Mesenchymal stem cell (in vitro differentiated cells and primary cell): ENCODE results near the gene HPD.
"Not testable (repeated sequence)": the region's sequence is repeated elsewhere in the genome, so short reads cannot be mapped to it uniquely, and the experiment has no call there.

Experiments used
- DNase-seq: peaks from one replicate; pipeline ENCODE4 v3.0.0-alpha.2; 2013
- H2AFZ ChIP-seq: one replicate; pipeline ENCODE4 v1.6.1; 2013; ENCODE audit warnings: low read depth, mild to moderate bottlenecking, control low read depth, inconsistent platforms, low read length, moderate library complexity
- H2AK5ac ChIP-seq: 2 replicates; pipeline ENCODE4 v1.6.1; 2013; ENCODE audit warnings: low read length, moderate library complexity, mild to moderate bottlenecking, inconsistent platforms; ENCODE audit not compliant: severe bottlenecking
- H2BK120ac ChIP-seq: one replicate; pipeline ENCODE4 v1.6.1; 2013; ENCODE audit warnings: low read depth, mild to moderate bottlenecking, inconsistent platforms, low read length, moderate library complexity
- H2BK12ac ChIP-seq, 2 experiments: one replicate each; pipeline ENCODE4 v1.6.1; 2013; ENCODE audit warnings: inconsistent platforms in 2 of 2, low read length in 2 of 2, mild to moderate bottlenecking in 2 of 2, moderate library complexity in 2 of 2, control low read depth in 1 of 2
- H2BK15ac ChIP-seq: one replicate; pipeline ENCODE4 v1.6.1; 2013; ENCODE audit warnings: mild to moderate bottlenecking, low read depth, inconsistent platforms; ENCODE audit not compliant: poor library complexity, severe bottlenecking
- H2BK5ac ChIP-seq: 2 replicates; pipeline ENCODE4 v1.6.1; 2013; ENCODE audit warnings: low read depth, mild to moderate bottlenecking, low read length, control low read depth, inconsistent platforms; ENCODE audit not compliant: poor library complexity, severe bottlenecking
- H3K14ac ChIP-seq, 2 experiments: one replicate each; pipeline ENCODE4 v1.6.1; 2013; ENCODE audit warnings: inconsistent platforms in 2 of 2, low read length in 2 of 2, control low read depth in 1 of 2, mild to moderate bottlenecking in 1 of 2, moderate library complexity in 1 of 2
- H3K18ac ChIP-seq, 2 experiments: one replicate each; pipeline ENCODE4 v1.6.1; 2013; ENCODE audit warnings: inconsistent platforms in 2 of 2, low read length in 2 of 2, control low read depth in 1 of 2, low read depth in 1 of 2, mild to moderate bottlenecking in 1 of 2
- H3K23ac ChIP-seq, 2 experiments: one replicate each; pipeline ENCODE4 v1.6.1; 2013; ENCODE audit warnings: inconsistent platforms in 2 of 2, low read length in 2 of 2, mild to moderate bottlenecking in 2 of 2, moderate library complexity in 2 of 2, control low read depth in 1 of 2
- H3K27ac ChIP-seq: 2 replicates; pipeline ENCODE4 v1.5.1; 2013; ENCODE audit warnings: mild to moderate bottlenecking, moderate library complexity, low read length, control low read depth, inconsistent platforms; ENCODE audit not compliant: poor library complexity, severe bottlenecking
- H3K27me3 ChIP-seq, 2 experiments: 2 replicates each; pipeline versions ENCODE4 v1.6.1 to v1.7.0; 2013; ENCODE audit warnings: low read length in 2 of 2, mild to moderate bottlenecking in 2 of 2, moderate library complexity in 2 of 2, control low read depth in 1 of 2, inconsistent platforms in 1 of 2; ENCODE audit not compliant: control insufficient read depth in 1 of 2, insufficient read depth in 1 of 2
- H3K36me3 ChIP-seq, 2 experiments: 2 replicates each; pipeline versions ENCODE4 v1.6.1 to v1.7.0; 2013; ENCODE audit warnings: low read length in 2 of 2, control low read depth in 1 of 2, inconsistent platforms in 1 of 2, low read depth in 1 of 2, mild to moderate bottlenecking in 1 of 2; ENCODE audit not compliant: insufficient read depth in 2 of 2, control insufficient read depth in 1 of 2
- H3K4ac ChIP-seq, 2 experiments: one replicate each; pipeline ENCODE4 v1.6.1; 2013; ENCODE audit warnings: inconsistent platforms in 2 of 2, low read length in 2 of 2, mild to moderate bottlenecking in 2 of 2, moderate library complexity in 2 of 2, control low read depth in 1 of 2, low read depth in 1 of 2
- H3K4me1 ChIP-seq: 2 replicates; pipeline ENCODE4 v1.6.1; 2013; ENCODE audit warnings: low read depth, low read length, control low read depth; ENCODE audit not compliant: control insufficient read depth, insufficient read depth
- H3K4me2 ChIP-seq: 2 replicates; pipeline ENCODE4 v1.6.1; 2013; ENCODE audit warnings: low read length, mild to moderate bottlenecking, inconsistent platforms; ENCODE audit not compliant: poor library complexity, severe bottlenecking
- H3K4me3 ChIP-seq, 2 experiments: 2 replicates each; pipeline versions ENCODE4 v1.5.1 to v1.7.0; 2013; ENCODE audit warnings: low read length in 2 of 2, mild to moderate bottlenecking in 2 of 2, control low read depth in 1 of 2, low read depth in 1 of 2; ENCODE audit not compliant: insufficient read depth in 1 of 2
- H3K79me1 ChIP-seq: replicated peaks from 2 replicates; pipeline ENCODE4 v1.6.1; 2013; ENCODE audit warnings: mild to moderate bottlenecking, control low read depth, low read length, inconsistent platforms; ENCODE audit not compliant: poor library complexity, severe bottlenecking
- H3K9ac ChIP-seq: 2 replicates; pipeline ENCODE4 v1.7.0; 2013; ENCODE audit warnings: mild to moderate bottlenecking, low read length, moderate library complexity
- H3K9me3 ChIP-seq: 2 replicates; pipeline ENCODE4 v1.7.0; 2013; ENCODE audit warnings: mild to moderate bottlenecking, low read length; ENCODE audit not compliant: control insufficient read depth
- H4K8ac ChIP-seq: one replicate; pipeline ENCODE4 v1.6.1; 2013; ENCODE audit warnings: inconsistent platforms, mild to moderate bottlenecking, low read length, moderate library complexity
- H4K91ac ChIP-seq: one replicate; pipeline ENCODE4 v1.6.1; 2013; ENCODE audit warnings: mild to moderate bottlenecking, low read length, inconsistent platforms
- WGBS: methylation state at CpG from one replicate; pipeline ENCODE4 v1.1.7; 2013; ENCODE audit warnings: mixed read lengths; 5-methylcytosine and 5-hydroxymethylcytosine counted together

HPD gene

GRCh38 chr12:121860257-121860656, 1.6 kb upstream of the HPD start:
- H3K9ac ChIP-seq, result no peak overlapping the region
- H3K4ac ChIP-seq, result peak overlapping the region in 1 of 2 experiments; percentile 21
- no peaks in the 10 kb centered on the region for H3K79me1 ChIP-seq
- peaks cover 23% of the 10 kb centered on the region for H3K4me1 ChIP-seq
- H3K14ac ChIP-seq, result peak overlapping the region in 1 of 2 experiments; percentile 44
- H3K23ac ChIP-seq, result no peak overlapping the region
- peak; percentile 32 for DNase-seq
- H2AK5ac ChIP-seq, result peak overlapping the region; percentile 24
- H3K18ac ChIP-seq, result peak overlapping the region; percentile 37 to 78
- no peak overlapping the region for H2BK15ac ChIP-seq
- H3K4me3 ChIP-seq, result no peak overlapping the region
- H3K27ac ChIP-seq, result no peak overlapping the region
- peak overlapping the region; percentile 23 for H4K91ac ChIP-seq
- 95% methylated on average over 1 of the region's 1 CpG for WGBS
- no peak overlapping the region for H2BK5ac ChIP-seq
- H3K36me3 ChIP-seq, result no peaks in the 10 kb centered on the region
- peak overlapping the region; percentile 66 for H4K8ac ChIP-seq
- H3K27me3 ChIP-seq, result no peaks in the 10 kb centered on the region
- no peaks in the 10 kb centered on the region for H3K9me3 ChIP-seq
- peak overlapping the region; percentile 66 to 71 for H2BK12ac ChIP-seq
- H2AFZ ChIP-seq, result no peak overlapping the region
- H3K4me2 ChIP-seq, result no peak overlapping the region
- H2BK120ac ChIP-seq, result peak overlapping the region; percentile 11

- H3K4me1 ChIP-seq, result peaks cover 23% of the 10 kb centered on the region
- H3K27me3 ChIP-seq, result peaks cover 0 to 6% of the 10 kb centered on the region in 2 experiments
- no peak overlapping the region for H2BK5ac ChIP-seq
- H3K9ac ChIP-seq, result peak overlapping the region; percentile 77
- WGBS, result 97% methylated on average over 9 of the region's 10 CpGs
- peak overlapping the region; percentile 73 for H2BK15ac ChIP-seq
- H4K8ac ChIP-seq, result peak overlapping the region; percentile 92
- no peak overlapping the region for H3K27ac ChIP-seq
- H3K36me3 ChIP-seq, result no peaks in the 10 kb centered on the region
- H3K4ac ChIP-seq, result peak overlapping the region; percentile 1 to 93
- no peak overlapping the region for H3K4me3 ChIP-seq
- no peak overlapping the region for H3K23ac ChIP-seq
- no peaks in the 10 kb centered on the region for H3K9me3 ChIP-seq
- H2BK120ac ChIP-seq, result no peak overlapping the region
- peak overlapping the region; percentile 41 to 88 for H3K18ac ChIP-seq
- peak overlapping the region in 1 of 2 experiments; percentile 76 for H2BK12ac ChIP-seq
- peak overlapping the region in 1 of 2 experiments; percentile 76 for H3K14ac ChIP-seq
- no peaks in the 10 kb centered on the region for H3K79me1 ChIP-seq
- no peak overlapping the region for H3K4me2 ChIP-seq
- peak overlapping the region; percentile 12 for H2AK5ac ChIP-seq
- H4K91ac ChIP-seq, result peak overlapping the region; percentile 93
- DNase-seq, result no peak
- no peak overlapping the region for H2AFZ ChIP-seq
These were observed 369 bp downstream of the HPD start for GRCh38 chr12:121858318-121858661.

GRCh38 chr12:121857322-121858246, 1.1 kb downstream of the HPD start:
- H4K8ac ChIP-seq, result peak overlapping the region; percentile 66
- H2BK12ac ChIP-seq, result peak overlapping the region in 1 of 2 experiments; percentile 88
- no peaks in the 10 kb centered on the region for H3K36me3 ChIP-seq
- no peak overlapping the region for H3K4ac ChIP-seq
- H3K18ac ChIP-seq, result peak overlapping the region; percentile 11 to 56
- DNase-seq, result peak; percentile 34
- H2BK5ac ChIP-seq, result no peak overlapping the region
- no peak overlapping the region for H2BK120ac ChIP-seq
- no peak overlapping the region for H4K91ac ChIP-seq
- no peak overlapping the region for H2AK5ac ChIP-seq
- H2BK15ac ChIP-seq, result peak overlapping the region; percentile 57
- peak overlapping the region in 1 of 2 experiments; percentile 60 for H3K23ac ChIP-seq
- peaks cover 0 to 6% of the 10 kb centered on the region in 2 experiments for H3K27me3 ChIP-seq
- no peak overlapping the region for H2AFZ ChIP-seq
- H3K27ac ChIP-seq, result no peak overlapping the region
- H3K4me2 ChIP-seq, result no peak overlapping the region
- H3K9ac ChIP-seq, result no peak overlapping the region
- WGBS, result 43% methylated on average over 9 of the region's 11 CpGs
- no peaks in the 10 kb centered on the region for H3K79me1 ChIP-seq
- H3K14ac ChIP-seq, result peak overlapping the region in 1 of 2 experiments; percentile 56
- H3K9me3 ChIP-seq, result no peaks in the 10 kb centered on the region
- H3K4me1 ChIP-seq, result peaks cover 23% of the 10 kb centered on the region
- H3K4me3 ChIP-seq, result no peak overlapping the region

- not testable (repeated sequence) for H3K4me1 ChIP-seq, DNase-seq, H3K4ac ChIP-seq, H3K9ac ChIP-seq, H4K8ac ChIP-seq, H2AFZ ChIP-seq, H4K91ac ChIP-seq, H2BK120ac ChIP-seq, H2BK12ac ChIP-seq, H3K18ac ChIP-seq, H3K23ac ChIP-seq, H3K27me3 ChIP-seq, H3K14ac ChIP-seq, H2AK5ac ChIP-seq, H2BK15ac ChIP-seq, H3K79me1 ChIP-seq, H3K36me3 ChIP-seq, H3K27ac ChIP-seq, H3K4me3 ChIP-seq, H3K4me2 ChIP-seq, H3K9me3 ChIP-seq, H2BK5ac ChIP-seq
- WGBS, result no CpG with 5 or more reads among the region's 3 CpGs
These were observed 6.3 kb downstream of the HPD start for GRCh38 chr12:121852392-121852791.
